Ovary (tissue), 3 donors: ENCODE measurements around the gene RHOA.

Experiments
- EP300 ChIP-seq: sonication (generic); formaldehyde crosslinking; IDR thresholded peaks from one replicate; pipeline ENCODE4 v1.6.1; 2017; ENCODE audit warnings: antibody characterized with exemption
- POLR2A ChIP-seq: fragments of 450-650 bp; IDR thresholded peaks from one replicate; pipeline ENCODE4 v1.6.1; 2017; ENCODE audit warnings: antibody characterized with exemption, mild to moderate bottlenecking, moderate library complexity
- TF ChIP-seq, protein P1 (sequence below), 3 donors: fragments of 450-650 bp in 2 of 3; fragments of 200-600 bp in 1 of 3; IDR thresholded peaks; one replicate each; pipeline versions ENCODE4 v1.5.1 to v1.8.0; 2016 to 2022; ENCODE audit warnings: antibody characterized with exemption in 3 of 3, mild to moderate bottlenecking in 1 of 3
- donor health status: DM: no; HTN: no; CAD: no.

DNA sequence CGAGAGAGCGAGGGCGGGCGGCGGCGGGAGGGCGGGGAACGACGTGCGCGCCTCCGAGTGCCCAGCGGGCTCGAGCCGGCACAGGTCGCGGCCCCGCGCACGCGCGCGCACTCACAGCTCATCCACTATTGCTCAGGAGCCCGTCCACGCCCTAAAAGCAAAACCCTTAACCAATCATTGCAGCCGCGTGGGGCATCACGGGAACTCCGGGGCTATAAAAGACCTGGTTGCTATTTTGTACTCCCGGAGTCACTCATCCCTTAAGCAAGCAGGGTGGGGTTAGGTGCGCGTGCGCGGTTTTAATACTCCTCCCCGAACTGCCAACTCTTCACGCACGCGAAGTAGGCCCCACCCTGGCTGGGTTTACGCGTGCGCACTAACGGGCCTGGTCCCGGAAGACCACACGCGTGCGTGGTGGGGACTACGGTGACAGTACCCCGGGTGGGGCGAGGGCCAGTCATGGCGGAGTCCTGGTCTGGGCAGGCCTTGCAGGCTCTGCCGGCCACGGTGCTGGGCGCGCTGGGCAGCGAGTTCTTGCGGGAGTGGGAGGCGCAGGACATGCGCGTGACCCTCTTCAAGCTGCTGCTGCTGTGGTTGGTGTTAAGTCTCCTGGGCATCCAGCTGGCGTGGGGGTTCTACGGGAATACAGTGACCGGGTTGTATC lies at the start of gene RHOA, which contains the start of gene TCTA:
- TF ChIP-seq, protein P1, sequence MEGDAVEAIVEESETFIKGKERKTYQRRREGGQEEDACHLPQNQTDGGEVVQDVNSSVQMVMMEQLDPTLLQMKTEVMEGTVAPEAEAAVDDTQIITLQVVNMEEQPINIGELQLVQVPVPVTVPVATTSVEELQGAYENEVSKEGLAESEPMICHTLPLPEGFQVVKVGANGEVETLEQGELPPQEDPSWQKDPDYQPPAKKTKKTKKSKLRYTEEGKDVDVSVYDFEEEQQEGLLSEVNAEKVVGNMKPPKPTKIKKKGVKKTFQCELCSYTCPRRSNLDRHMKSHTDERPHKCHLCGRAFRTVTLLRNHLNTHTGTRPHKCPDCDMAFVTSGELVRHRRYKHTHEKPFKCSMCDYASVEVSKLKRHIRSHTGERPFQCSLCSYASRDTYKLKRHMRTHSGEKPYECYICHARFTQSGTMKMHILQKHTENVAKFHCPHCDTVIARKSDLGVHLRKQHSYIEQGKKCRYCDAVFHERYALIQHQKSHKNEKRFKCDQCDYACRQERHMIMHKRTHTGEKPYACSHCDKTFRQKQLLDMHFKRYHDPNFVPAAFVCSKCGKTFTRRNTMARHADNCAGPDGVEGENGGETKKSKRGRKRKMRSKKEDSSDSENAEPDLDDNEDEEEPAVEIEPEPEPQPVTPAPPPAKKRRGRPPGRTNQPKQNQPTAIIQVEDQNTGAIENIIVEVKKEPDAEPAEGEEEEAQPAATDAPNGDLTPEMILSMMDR (IDR thresholded peaks at IDR 0.05) = no peak
- TF ChIP-seq POLR2A (peak; percentile 82), EP300 (peak; percentile 66)
